Measurements from ENCODE around the gene PLA2G15. TPM values are rescaled to one million over a fixed set of nuclear protein-coding genes. Genes with fewer than 3 reads are reported as not detected.

Gene PLA2G15
- total RNA-seq, 4 donors from 2014 or later: 10.4 to 22.0 (median 15.3) TPM

GRCh38 chr16:68206245-68206644 lies 38.9 kb upstream of the PLA2G15 start:
- H3K4me1 ChIP-seq: no peaks in the 10 kb centered on the region
- DNase-seq (ENCODE audit: extremely low spot score): no peak
- intact Hi-C loops (cut with DNase I): no loop called here
- H3K27me3 ChIP-seq: no peaks in the 10 kb centered on the region
- no peak for TF ChIP-seq CTCF (IDR thresholded peaks at IDR 0.05)
- no peak for TF ChIP-seq EP300 (IDR thresholded peaks at IDR 0.05)
- no peak for TF ChIP-seq POLR2AphosphoS5 (IDR thresholded peaks at IDR 0.05)
- TF ChIP-seq POLR2A (IDR thresholded peaks at IDR 0.05; ENCODE audit: low read depth): no peak
- H3K27ac ChIP-seq (replicated peaks in 1 of 4): no peak overlapping the region
- WGBS: 93% methylated on average over 2 of the region's 2 CpGs
- H3K36me3 ChIP-seq: peaks cover 0 to 4% (median 0%) of the 10 kb centered on the region in 4 donors
- no peaks in the 10 kb centered on the region for H3K9me3 ChIP-seq
- no peak overlapping the region for H3K4me3 ChIP-seq

GRCh38 chr16:68214726-68215125 lies 30.4 kb upstream of the PLA2G15 start:
- Histone ChIP-seq H3K36me3 (peaks cover 0 to 14% (median 3%) of the 10 kb centered on the region in 4 donors), H3K4me1 (no peaks in the 10 kb centered on the region), H3K27me3 (no peaks in the 10 kb centered on the region), H3K9me3 (no peaks in the 10 kb centered on the region), H3K4me3 (no peak overlapping the region), H3K27ac (replicated peaks in 1 of 4) (no peak overlapping the region)
- TF ChIP-seq POLR2AphosphoS5 (IDR thresholded peaks at IDR 0.05): no peak
- DNase-seq (ENCODE audit: extremely low spot score): no peak
- 72% methylated on average over 3 of the region's 3 CpGs for WGBS
- intact Hi-C loops (cut with DNase I): no loop called here

- Histone ChIP-seq H3K4me3 (no peak overlapping the region), H3K36me3 (peaks cover 0 to 12% (median 3%) of the 10 kb centered on the region in 4 donors), H3K9me3 (no peaks in the 10 kb centered on the region), H3K27me3 (no peaks in the 10 kb centered on the region), H3K4me1 (no peaks in the 10 kb centered on the region), H3K27ac (replicated peaks in 1 of 4) (no peak overlapping the region)
- intact Hi-C loops (cut with DNase I): no loop called here
- TF ChIP-seq CTCF (IDR thresholded peaks at IDR 0.05) (no peak), POLR2A (IDR thresholded peaks at IDR 0.05; ENCODE audit: low read depth) (no peak), POLR2AphosphoS5 (IDR thresholded peaks at IDR 0.05) (no peak), EP300 (IDR thresholded peaks at IDR 0.05) (no peak)
- DNase-seq (ENCODE audit: extremely low spot score): no peak
- WGBS: 93% methylated on average over 1 of the region's 1 CpG
Observed at GRCh38 chr16:68215302-68215701, 29.9 kb upstream of the PLA2G15 start.

- Histone ChIP-seq H3K27me3 (no peaks in the 10 kb centered on the region), H3K4me3 (no peak overlapping the region), H3K27ac (replicated peaks in 1 of 4) (no peak overlapping the region), H3K9me3 (no peaks in the 10 kb centered on the region), H3K36me3 (peaks cover 0 to 12% (median 3%) of the 10 kb centered on the region in 4 donors), H3K4me1 (no peaks in the 10 kb centered on the region)
- intact Hi-C loops (cut with DNase I): no loop called here
- 95% methylated on average over 3 of the region's 3 CpGs for WGBS
- DNase-seq (ENCODE audit: extremely low spot score): no peak
- TF ChIP-seq POLR2A (IDR thresholded peaks at IDR 0.05; ENCODE audit: low read depth) (no peak), CTCF (IDR thresholded peaks at IDR 0.05) (no peak), POLR2AphosphoS5 (IDR thresholded peaks at IDR 0.05) (no peak), EP300 (IDR thresholded peaks at IDR 0.05) (no peak)
Observed at GRCh38 chr16:68216240-68216639, 28.9 kb upstream of the PLA2G15 start.

- Histone ChIP-seq H3K4me3 (no peak overlapping the region), H3K27me3 (no peaks in the 10 kb centered on the region), H3K27ac (replicated peaks in 1 of 4) (no peak overlapping the region), H3K36me3 (peaks cover 0 to 12% (median 3%) of the 10 kb centered on the region in 4 donors), H3K4me1 (peaks cover 0 to 3% (median 2%) of the 10 kb centered on the region in 4 donors), H3K9me3 (no peaks in the 10 kb centered on the region)
- WGBS: 73% methylated on average over 4 of the region's 4 CpGs
- intact Hi-C loops (cut with DNase I): no loop called here
- DNase-seq (ENCODE audit: extremely low spot score): no peak
- TF ChIP-seq CTCF (IDR thresholded peaks at IDR 0.05) (no peak), POLR2A (IDR thresholded peaks at IDR 0.05; ENCODE audit: low read depth) (no peak), POLR2AphosphoS5 (IDR thresholded peaks at IDR 0.05) (no peak), EP300 (IDR thresholded peaks at IDR 0.05) (no peak)
Observed at GRCh38 chr16:68217506-68217905, 27.7 kb upstream of the PLA2G15 start.

Measured in esophagus muscularis mucosa (tissue), 4 donors.